Measurements from ENCODE around the gene PSMB7. TPM values are rescaled to one million over a fixed set of nuclear protein-coding genes. Genes with fewer than 3 reads are reported as not detected.

Gene PSMB7
- total and polyA plus RNA-seq, 2 of the 8 experiments (the other 6 are each of a cell fraction or from before 2014, with no cell fraction given) = 222 to 357 TPM

- TF ChIP-seq E2F6 (IDR thresholded peaks at IDR 0.05) (no peak), CHD2 (IDR thresholded peaks at IDR 0.05; ENCODE audit: low read length) (peak; percentile 85), HDAC2 (IDR thresholded peaks at IDR 0.05; ENCODE audit: borderline replicate concordance in 1 of 2, low read depth in 2 of 2, low read length in 2 of 2) (peak; percentile 40 to 98; a peak in 2 of 4 replicates), ASH2L (IDR thresholded peaks at IDR 0.05; ENCODE audit: low read length) (peak; percentile 94), ZNF274 (IDR thresholded peaks at IDR 0.05; ENCODE audit: borderline replicate concordance, extremely low read depth, low read length) (no peak), TAF7 (optimal IDR thresholded peaks at IDR 0.05; ENCODE audit: borderline replicate concordance, low read depth, low read length) (peak; percentile 90), CBX5 (IDR thresholded peaks at IDR 0.05; ENCODE audit: low read depth, low read length) (no peak), SP1 (IDR thresholded peaks at IDR 0.05; ENCODE audit: low read depth, low read length) (peak; percentile 79), MAFK (IDR thresholded peaks at IDR 0.05; ENCODE audit: low read depth, low read length) (no peak; the same call in 1 of the 2 replicates), JUND (IDR thresholded peaks at IDR 0.05; ENCODE audit: low read length) (no peak), EGR1 (IDR thresholded peaks at IDR 0.05; ENCODE audit: borderline replicate concordance, low read depth, low read length) (peak; percentile 96), SAP30 (IDR thresholded peaks at IDR 0.05; ENCODE audit: insufficient read depth, insufficient replicate concordance, low read length) (peak; percentile 60)
Measured at GRCh38 chr9:124415102-124415851, at the start of gene PSMB7 (continued).

All from H1 (cell line).